Trophoblast cell (in vitro differentiated cells and primary cell): ENCODE data around the gene COPS9.

Source experiments
- DNase-seq, 2 donors: peaks; one replicate each; pipeline ENCODE4 v3.0.0-alpha.2; 2016
- H2AFZ ChIP-seq: 2 replicates; pipeline ENCODE4 v1.6.1; 2013; ENCODE audit warnings: low read length, moderate library complexity, mild to moderate bottlenecking; ENCODE audit not compliant: insufficient read depth, poor library complexity
- H2AK5ac ChIP-seq: 2 replicates; pipeline ENCODE4 v1.6.1; 2013; ENCODE audit warnings: mild to moderate bottlenecking, low read length
- H2BK120ac ChIP-seq: 2 replicates; pipeline ENCODE4 v1.6.1; 2013; ENCODE audit warnings: low read length, mild to moderate bottlenecking, moderate library complexity; ENCODE audit not compliant: insufficient read depth, poor library complexity
- H2BK12ac ChIP-seq: 2 replicates; pipeline ENCODE4 v1.6.1; 2013; ENCODE audit warnings: mild to moderate bottlenecking, low read length, moderate library complexity
- H2BK5ac ChIP-seq: 2 replicates; pipeline ENCODE4 v1.6.1; 2013; ENCODE audit warnings: low read length, low read depth, moderate library complexity, mild to moderate bottlenecking; ENCODE audit not compliant: poor library complexity
- H3K14ac ChIP-seq: 2 replicates; pipeline ENCODE4 v1.6.1; 2013; ENCODE audit warnings: mild to moderate bottlenecking, low read length
- H3K18ac ChIP-seq: 2 replicates; pipeline ENCODE4 v1.6.1; 2013; ENCODE audit warnings: mild to moderate bottlenecking, low read length
- H3K23ac ChIP-seq: 2 replicates; pipeline ENCODE4 v1.6.1; 2013; ENCODE audit warnings: low read length
- H3K27ac ChIP-seq: 2 replicates; pipeline ENCODE4 v1.5.1; 2013; ENCODE audit warnings: low read depth, mild to moderate bottlenecking, inconsistent platforms, low read length, moderate library complexity
- H3K27me3 ChIP-seq: 2 replicates; pipeline ENCODE4 v1.6.1; 2013; ENCODE audit warnings: inconsistent platforms, mild to moderate bottlenecking, low read length, moderate library complexity; ENCODE audit not compliant: insufficient read depth
- H3K36me3 ChIP-seq, 2 experiments: 1 replicate in 1 of 2; 2 replicates in 1 of 2; pipeline ENCODE4 v1.6.1; 2013; ENCODE audit warnings: low read length in 2 of 2, mild to moderate bottlenecking in 2 of 2, moderate library complexity in 1 of 2; ENCODE audit not compliant: insufficient read depth in 2 of 2, control insufficient read depth in 1 of 2
- H3K4ac ChIP-seq: 2 replicates; pipeline ENCODE4 v1.6.1; 2013; ENCODE audit warnings: low read depth, mild to moderate bottlenecking, low read length, moderate library complexity
- H3K4me1 ChIP-seq, 2 experiments: 1 replicate in 1 of 2; 2 replicates in 1 of 2; pipeline ENCODE4 v1.6.1; 2013; ENCODE audit warnings: low read length in 2 of 2, mild to moderate bottlenecking in 2 of 2, moderate library complexity in 1 of 2; ENCODE audit not compliant: insufficient read depth in 2 of 2, control insufficient read depth in 1 of 2
- H3K4me2 ChIP-seq: 2 replicates; pipeline ENCODE4 v1.6.1; 2013; ENCODE audit warnings: inconsistent platforms, mild to moderate bottlenecking, low read length, moderate library complexity
- H3K4me3 ChIP-seq: 2 replicates; pipeline ENCODE4 v1.5.1; 2013; ENCODE audit warnings: mild to moderate bottlenecking, low read depth, low read length, inconsistent platforms
- H3K79me1 ChIP-seq: one replicate; pipeline ENCODE4 v1.6.1; 2013; ENCODE audit warnings: low read length
- H3K79me2 ChIP-seq: 2 replicates; pipeline ENCODE4 v1.6.1; 2013; ENCODE audit warnings: low read length, mild to moderate bottlenecking; ENCODE audit not compliant: control insufficient read depth, insufficient read depth, poor library complexity
- H3K9ac ChIP-seq: 2 replicates; pipeline ENCODE4 v1.6.1; 2013; ENCODE audit warnings: mild to moderate bottlenecking, low read length
- H3K9me3 ChIP-seq: 2 replicates; pipeline ENCODE4 v1.6.1; 2013; ENCODE audit warnings: low read depth, mild to moderate bottlenecking, control low read depth, inconsistent platforms, low read length; ENCODE audit not compliant: insufficient read depth
- H4K12ac ChIP-seq: 2 replicates; pipeline ENCODE4 v1.6.1; 2013; ENCODE audit warnings: low read depth, mild to moderate bottlenecking, low read length, moderate library complexity
- H4K8ac ChIP-seq: 2 replicates; pipeline ENCODE4 v1.6.1; 2013; ENCODE audit warnings: low read depth, mild to moderate bottlenecking, low read length, moderate library complexity
- H4K91ac ChIP-seq: one replicate; pipeline ENCODE4 v1.6.1; 2013; ENCODE audit warnings: low read depth, mild to moderate bottlenecking, low read length, moderate library complexity
- WGBS: extraction: QIAGEN DNeasy Blood & Tissue Kit; methylation state at CpG from one replicate; pipeline ENCODE4 v1.1.7; 2013; ENCODE audit warnings: missing lambda C conversion rate; ENCODE audit not compliant: insufficient read length, insufficient coverage; ENCODE audit errors: extremely low coverage; 5-methylcytosine and 5-hydroxymethylcytosine counted together

COPS9 gene

GRCh38 chr2:240131941-240132650, 4.0 kb downstream of the COPS9 start:
- no peak overlapping the region for H2BK120ac ChIP-seq
- peaks cover 12 to 14% of the 10 kb centered on the region in 2 experiments for H3K4me1 ChIP-seq
- no peak overlapping the region for H3K23ac ChIP-seq
- H4K91ac ChIP-seq: no peak overlapping the region
- WGBS: no CpG with 5 or more reads among the region's 22 CpGs
- H4K12ac ChIP-seq: no peak overlapping the region
- H2BK5ac ChIP-seq: no peak overlapping the region
- no peak overlapping the region for H2AFZ ChIP-seq
- no peak overlapping the region for H3K27ac ChIP-seq
- no peak overlapping the region for H3K18ac ChIP-seq
- no peak overlapping the region for H3K4me2 ChIP-seq
- H3K79me1 ChIP-seq: peaks cover 7% of the 10 kb centered on the region
- H3K4ac ChIP-seq: no peak overlapping the region
- no peak overlapping the region for H3K9ac ChIP-seq
- H3K79me2 ChIP-seq: peaks cover 10% of the 10 kb centered on the region
- no peak overlapping the region for H2AK5ac ChIP-seq
- H3K4me3 ChIP-seq: no peak overlapping the region
- H2BK12ac ChIP-seq: no peak overlapping the region
- H3K27me3 ChIP-seq: no peaks in the 10 kb centered on the region
- H3K36me3 ChIP-seq: peaks cover 59 to 64% of the 10 kb centered on the region in 2 experiments
- DNase-seq: no peak
- peaks cover 3% of the 10 kb centered on the region for H3K9me3 ChIP-seq
- H3K14ac ChIP-seq: no peak overlapping the region
- no peak overlapping the region for H4K8ac ChIP-seq

GRCh38 chr2:240131296-240131695, 4.8 kb downstream of the COPS9 start:
- H3K4me3 ChIP-seq: no peak overlapping the region
- H2AFZ ChIP-seq: no peak overlapping the region
- H3K14ac ChIP-seq: no peak overlapping the region
- H3K4me2 ChIP-seq: no peak overlapping the region
- no peak overlapping the region for H2BK5ac ChIP-seq
- no peak overlapping the region for H2AK5ac ChIP-seq
- no peaks in the 10 kb centered on the region for H3K9me3 ChIP-seq
- no peak overlapping the region for H2BK12ac ChIP-seq
- no peak overlapping the region for H4K8ac ChIP-seq
- no peak for DNase-seq
- H3K27ac ChIP-seq: no peak overlapping the region
- H4K91ac ChIP-seq: no peak overlapping the region
- H3K18ac ChIP-seq: no peak overlapping the region
- H3K4ac ChIP-seq: no peak overlapping the region
- H2BK120ac ChIP-seq: no peak overlapping the region
- no peaks in the 10 kb centered on the region for H3K27me3 ChIP-seq
- H3K79me2 ChIP-seq: peaks cover 10% of the 10 kb centered on the region
- H3K4me1 ChIP-seq: peaks cover 8 to 10% of the 10 kb centered on the region in 2 experiments
- WGBS: no CpG with 5 or more reads among the region's 16 CpGs
- no peak overlapping the region for H4K12ac ChIP-seq
- H3K36me3 ChIP-seq: peaks cover 61 to 66% of the 10 kb centered on the region in 2 experiments
- H3K9ac ChIP-seq: no peak overlapping the region
- H3K79me1 ChIP-seq: peaks cover 4% of the 10 kb centered on the region
- H3K23ac ChIP-seq: no peak overlapping the region

GRCh38 chr2:240130393-240131195, 5.5 kb downstream of the COPS9 start:
- Histone ChIP-seq H2BK12ac (no peak overlapping the region), H3K4me2 (no peak overlapping the region), H3K9ac (no peak overlapping the region), H3K4ac (no peak overlapping the region), H4K8ac (no peak overlapping the region), H3K9me3 (no peaks in the 10 kb centered on the region), H2BK5ac (no peak overlapping the region), H2BK120ac (no peak overlapping the region), H2AFZ (no peak overlapping the region), H3K4me3 (no peak overlapping the region), H3K14ac (no peak overlapping the region), H3K79me1 (no peaks in the 10 kb centered on the region), H3K79me2 (peaks cover 5% of the 10 kb centered on the region), H3K27ac (no peak overlapping the region), H3K18ac (no peak overlapping the region), H4K12ac (no peak overlapping the region), H3K36me3 (peaks cover 68 to 73% of the 10 kb centered on the region in 2 experiments), H3K27me3 (no peaks in the 10 kb centered on the region), H3K23ac (no peak overlapping the region), H2AK5ac (no peak overlapping the region), H4K91ac (no peak overlapping the region), H3K4me1 (peaks cover 8 to 10% of the 10 kb centered on the region in 2 experiments)
- no CpG with 5 or more reads among the region's 23 CpGs for WGBS
- DNase-seq: no peak

GRCh38 chr2:240129731-240130392, 6.2 kb downstream of the COPS9 start:
- WGBS: no CpG with 5 or more reads among the region's 22 CpGs
- no peak overlapping the region for H2AFZ ChIP-seq
- H3K9ac ChIP-seq: no peak overlapping the region
- H3K9me3 ChIP-seq: no peaks in the 10 kb centered on the region
- H3K79me2 ChIP-seq: no peaks in the 10 kb centered on the region
- no peak overlapping the region for H3K4ac ChIP-seq
- H3K23ac ChIP-seq: no peak overlapping the region
- H3K79me1 ChIP-seq: no peaks in the 10 kb centered on the region
- H3K36me3 ChIP-seq: peaks cover 68 to 73% of the 10 kb centered on the region in 2 experiments
- no peak overlapping the region for H3K14ac ChIP-seq
- H3K18ac ChIP-seq: no peak overlapping the region
- no peak overlapping the region for H2AK5ac ChIP-seq
- H2BK5ac ChIP-seq: no peak overlapping the region
- no peak overlapping the region for H2BK120ac ChIP-seq
- no peaks in the 10 kb centered on the region for H3K27me3 ChIP-seq
- H3K4me3 ChIP-seq: no peak overlapping the region
- no peak overlapping the region for H4K12ac ChIP-seq
- no peak overlapping the region for H3K4me2 ChIP-seq
- peaks cover 1 to 4% of the 10 kb centered on the region in 2 experiments for H3K4me1 ChIP-seq
- no peak overlapping the region for H2BK12ac ChIP-seq
- no peak for DNase-seq
- no peak overlapping the region for H4K8ac ChIP-seq
- H3K27ac ChIP-seq: no peak overlapping the region
- no peak overlapping the region for H4K91ac ChIP-seq
